SK-N-SH (cell line): ENCODE measurements around the gene MGAT5.

Experiments
- GABPA ChIP-seq: IDR thresholded peaks from 2 replicates; pipeline ENCODE4 v1.4.0; 2012; ENCODE audit warnings: low read depth, mild to moderate bottlenecking
- GATA2 ChIP-seq: sonication (generic); formaldehyde crosslinking; IDR thresholded peaks from 2 replicates; pipeline ENCODE4 v1.5.0; 2020; ENCODE audit warnings: mild to moderate bottlenecking, missing genetic modification reagents
- TCF12 ChIP-seq: IDR thresholded peaks from 2 replicates; pipeline ENCODE4 v1.4.0; 2012
- TF ChIP-seq, protein P1 (sequence below): IDR thresholded peaks from 2 replicates; pipeline ENCODE4 v1.4.0; 2012; ENCODE audit warnings: low read depth
- TF ChIP-seq, protein P2 (sequence below): fragments of 200-600 bp; sonication (generic); IDR thresholded peaks from 2 replicates; pipeline ENCODE4 v1.6.1; 2017; ENCODE audit warnings: antibody characterized with exemption, mild to moderate bottlenecking, moderate library complexity

DNA sequence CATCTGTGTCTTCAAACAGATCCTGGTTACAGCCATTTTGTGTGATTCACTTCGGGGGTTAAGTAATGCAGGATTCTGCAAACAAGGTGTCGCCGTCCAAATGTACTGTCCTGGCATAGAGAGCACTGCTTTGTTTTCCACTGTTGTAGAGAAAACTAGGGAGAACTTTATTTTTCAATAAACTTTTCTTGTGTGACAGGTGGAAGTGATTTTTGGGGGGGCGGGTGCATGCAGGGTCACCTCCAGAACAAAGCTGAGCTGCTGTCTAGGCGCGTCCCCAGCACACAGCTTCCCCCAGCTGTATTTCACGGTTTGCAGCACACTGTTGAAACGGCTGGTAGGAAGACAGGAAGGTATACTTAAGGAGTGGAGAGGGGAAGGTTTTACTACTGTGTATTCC is 200.6 kb downstream of the MGAT5 start:
- TF ChIP-seq, protein P1, sequence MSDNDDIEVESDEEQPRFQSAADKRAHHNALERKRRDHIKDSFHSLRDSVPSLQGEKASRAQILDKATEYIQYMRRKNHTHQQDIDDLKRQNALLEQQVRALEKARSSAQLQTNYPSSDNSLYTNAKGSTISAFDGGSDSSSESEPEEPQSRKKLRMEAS: no peak
- TF ChIP-seq, protein P2, sequence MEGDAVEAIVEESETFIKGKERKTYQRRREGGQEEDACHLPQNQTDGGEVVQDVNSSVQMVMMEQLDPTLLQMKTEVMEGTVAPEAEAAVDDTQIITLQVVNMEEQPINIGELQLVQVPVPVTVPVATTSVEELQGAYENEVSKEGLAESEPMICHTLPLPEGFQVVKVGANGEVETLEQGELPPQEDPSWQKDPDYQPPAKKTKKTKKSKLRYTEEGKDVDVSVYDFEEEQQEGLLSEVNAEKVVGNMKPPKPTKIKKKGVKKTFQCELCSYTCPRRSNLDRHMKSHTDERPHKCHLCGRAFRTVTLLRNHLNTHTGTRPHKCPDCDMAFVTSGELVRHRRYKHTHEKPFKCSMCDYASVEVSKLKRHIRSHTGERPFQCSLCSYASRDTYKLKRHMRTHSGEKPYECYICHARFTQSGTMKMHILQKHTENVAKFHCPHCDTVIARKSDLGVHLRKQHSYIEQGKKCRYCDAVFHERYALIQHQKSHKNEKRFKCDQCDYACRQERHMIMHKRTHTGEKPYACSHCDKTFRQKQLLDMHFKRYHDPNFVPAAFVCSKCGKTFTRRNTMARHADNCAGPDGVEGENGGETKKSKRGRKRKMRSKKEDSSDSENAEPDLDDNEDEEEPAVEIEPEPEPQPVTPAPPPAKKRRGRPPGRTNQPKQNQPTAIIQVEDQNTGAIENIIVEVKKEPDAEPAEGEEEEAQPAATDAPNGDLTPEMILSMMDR: no peak
- TF ChIP-seq GATA2 (CRISPR knock-in tag) (no peak), GABPA (no peak), TCF12 (no peak)
